Embryonic facial prominence (tissue), 1 donor: ENCODE measurements around the gene AP1B1.

Source experiments
- DNase-seq: peaks from one replicate; pipeline ENCODE4 v3.0.0-alpha.2; 2016; ENCODE audit errors: extremely low spot score

Gene AP1B1

GRCh38 chr22:29313576-29314466, 74.5 kb downstream of the AP1B1 start:
- no peak for DNase-seq

GRCh38 chr22:29313126-29313575, 75.2 kb downstream of the AP1B1 start:
- DNase-seq, result peak; percentile 22

GRCh38 chr22:29312218-29313125, 75.9 kb downstream of the AP1B1 start:
- DNase-seq, result no peak

- DNase-seq, result no peak
Measured at GRCh38 chr22:29311464-29312217, 76.7 kb downstream of the AP1B1 start.

- peak; percentile 80 for DNase-seq
Measured at GRCh38 chr22:29310863-29311339, 77.5 kb downstream of the AP1B1 start.

GRCh38 chr22:29310065-29310862, 78.1 kb downstream of the AP1B1 start:
- no peak for DNase-seq

GRCh38 chr22:29309332-29310064, 78.9 kb downstream of the AP1B1 start:
- no peak for DNase-seq

GRCh38 chr22:29308791-29309262, 79.5 kb downstream of the AP1B1 start:
- no peak for DNase-seq

- no peak for DNase-seq
Measured at GRCh38 chr22:29308148-29308790, 80.1 kb downstream of the AP1B1 start.

- no peak for DNase-seq
Measured at GRCh38 chr22:29307596-29308147, 80.7 kb downstream of the AP1B1 start.

GRCh38 chr22:29306835-29307595, 81.4 kb downstream of the AP1B1 start:
- DNase-seq, result peak; percentile 66

- DNase-seq, result peak; percentile 52
Measured at GRCh38 chr22:29306175-29306834, 82.1 kb downstream of the AP1B1 start, which contains the start of gene GAS2L1. Gene GAS2L1 (plus strand): TSS chr22:29306650. CDS start chr22:29308106, 1,456 bp downstream.

GRCh38 chr22:29305836-29306174, 82.6 kb downstream of the AP1B1 start:
- DNase-seq, result no peak

- no peak for DNase-seq
Measured at GRCh38 chr22:29302681-29303465, 85.5 kb downstream of the AP1B1 start.

GRCh38 chr22:29302402-29302680, 86.0 kb downstream of the AP1B1 start:
- no peak for DNase-seq

GRCh38 chr22:29301716-29302401, 86.5 kb downstream of the AP1B1 start:
- DNase-seq, result no peak
